GM12878 (cell line): Measurements from ENCODE around the gene DNHD1. TPM values are rescaled to one million over a fixed set of nuclear protein-coding genes. Genes with fewer than 3 reads are reported as not detected.

ENCODE experiments used
- CBX5 ChIP-seq: sonication (generic); IDR thresholded peaks from 2 replicates; pipeline ENCODE4 v1.6.1; 2016; ENCODE audit warnings: low read depth, moderate library complexity, mild to moderate bottlenecking, inconsistent platforms
- ESRRA ChIP-seq: IDR thresholded peaks from 2 replicates; pipeline ENCODE4 v1.6.1; 2012; ENCODE audit warnings: mild to moderate bottlenecking, low read length, improper control_type of control experiment
- NFIC ChIP-seq: IDR thresholded peaks from 2 replicates; pipeline ENCODE4 v1.6.1; 2012; ENCODE audit warnings: low read depth, mild to moderate bottlenecking, inconsistent platforms, low read length, moderate library complexity
- SMC3 ChIP-seq: IDR thresholded peaks from 2 replicates; pipeline ENCODE4 v1.6.1; 2011; ENCODE audit warnings: low read length, improper control_type of control experiment, borderline replicate concordance
- SREBF2 ChIP-seq: IDR thresholded peaks from 2 replicates; pipeline ENCODE4 v1.6.1; 2012; ENCODE audit warnings: mild to moderate bottlenecking, low read length
- ZBED1 ChIP-seq: IDR thresholded peaks from 2 replicates; pipeline ENCODE4 v1.6.1; 2016; ENCODE audit warnings: borderline replicate concordance
- polyA plus RNA-seq, 11 experiments: library from polyadenylated mRNA; depleted of rRNA in 4 of 11; unstranded in 6 of 11; stranded (reverse) in 5 of 11; fragments of >200 nt; fragmentation: Nextera tagmentation in 4 of 11; fragmentation: Illumina TruSeq in 1 of 11; extraction: Ambion mirVana in 4 of 11; extraction: Trizol in 1 of 11; gene quantifications; 1 replicate in 1 of 11; 2 replicates in 10 of 11; pipeline versions ENCODE4 v1.2.1 to v1.2.3, GENCODE V29; 2011 to 2016; ENCODE audit warnings: inconsistent platforms in 2 of 11, missing spikeins in 2 of 11, low read depth in 1 of 11
- total RNA-seq, 4 experiments: library from RNA; depleted of rRNA in 3 of 4; stranded (reverse); fragments of >200 nt in 3 of 4; fragmentation: Illumina TruSeq in 1 of 4; extraction: Trizol in 1 of 4; gene quantifications; 2 replicates each; pipeline versions ENCODE4 v1.2.1 to v1.2.3, GENCODE V29; 2013 to 2021
- TF ChIP-seq, protein P1 (sequence below): IDR thresholded peaks from 2 replicates; pipeline ENCODE4 v1.6.1; 2012; ENCODE audit warnings: improper control_type of control experiment, low read depth, low read length; ENCODE audit not compliant: insufficient replicate concordance
- TF ChIP-seq, protein P2 (sequence below): fragments of 450-650 bp; IDR thresholded peaks from 2 replicates; pipeline ENCODE4 v1.6.1; 2016; ENCODE audit warnings: mild to moderate bottlenecking
- TF ChIP-seq, protein P3 (sequence below): IDR thresholded peaks from 2 replicates; pipeline ENCODE4 v1.6.1; 2011; ENCODE audit warnings: low read depth, low read length, improper control_type of control experiment, borderline replicate concordance

The DNHD1 gene
- total and polyA plus RNA-seq, 10 of the 15 experiments (the other 5 are each of a cell fraction or from before 2014, with no cell fraction given), result 0.99 to 16.9 (median 8.6) TPM

DNA sequence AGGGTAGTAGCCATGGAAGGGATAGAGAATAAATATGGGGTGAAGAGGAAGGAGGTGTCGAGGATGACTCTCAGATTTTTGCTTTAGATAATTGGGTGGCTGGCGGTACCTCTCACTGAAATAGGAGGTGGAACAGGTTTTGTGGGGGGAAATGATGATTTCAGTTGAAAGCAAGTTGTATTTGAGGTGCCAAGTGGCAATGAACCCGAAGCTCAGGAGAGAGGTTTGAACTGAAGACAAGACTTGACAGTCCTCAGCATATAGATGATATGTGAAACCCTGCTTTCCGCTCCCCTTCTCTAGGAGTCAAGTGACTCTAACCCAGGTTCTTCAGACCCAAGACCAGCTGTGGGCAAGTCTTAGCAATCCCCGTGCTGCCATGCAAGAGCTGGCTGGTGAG lies 72.6 kb downstream of the DNHD1 start (continued):
- TF ChIP-seq, protein P1, sequence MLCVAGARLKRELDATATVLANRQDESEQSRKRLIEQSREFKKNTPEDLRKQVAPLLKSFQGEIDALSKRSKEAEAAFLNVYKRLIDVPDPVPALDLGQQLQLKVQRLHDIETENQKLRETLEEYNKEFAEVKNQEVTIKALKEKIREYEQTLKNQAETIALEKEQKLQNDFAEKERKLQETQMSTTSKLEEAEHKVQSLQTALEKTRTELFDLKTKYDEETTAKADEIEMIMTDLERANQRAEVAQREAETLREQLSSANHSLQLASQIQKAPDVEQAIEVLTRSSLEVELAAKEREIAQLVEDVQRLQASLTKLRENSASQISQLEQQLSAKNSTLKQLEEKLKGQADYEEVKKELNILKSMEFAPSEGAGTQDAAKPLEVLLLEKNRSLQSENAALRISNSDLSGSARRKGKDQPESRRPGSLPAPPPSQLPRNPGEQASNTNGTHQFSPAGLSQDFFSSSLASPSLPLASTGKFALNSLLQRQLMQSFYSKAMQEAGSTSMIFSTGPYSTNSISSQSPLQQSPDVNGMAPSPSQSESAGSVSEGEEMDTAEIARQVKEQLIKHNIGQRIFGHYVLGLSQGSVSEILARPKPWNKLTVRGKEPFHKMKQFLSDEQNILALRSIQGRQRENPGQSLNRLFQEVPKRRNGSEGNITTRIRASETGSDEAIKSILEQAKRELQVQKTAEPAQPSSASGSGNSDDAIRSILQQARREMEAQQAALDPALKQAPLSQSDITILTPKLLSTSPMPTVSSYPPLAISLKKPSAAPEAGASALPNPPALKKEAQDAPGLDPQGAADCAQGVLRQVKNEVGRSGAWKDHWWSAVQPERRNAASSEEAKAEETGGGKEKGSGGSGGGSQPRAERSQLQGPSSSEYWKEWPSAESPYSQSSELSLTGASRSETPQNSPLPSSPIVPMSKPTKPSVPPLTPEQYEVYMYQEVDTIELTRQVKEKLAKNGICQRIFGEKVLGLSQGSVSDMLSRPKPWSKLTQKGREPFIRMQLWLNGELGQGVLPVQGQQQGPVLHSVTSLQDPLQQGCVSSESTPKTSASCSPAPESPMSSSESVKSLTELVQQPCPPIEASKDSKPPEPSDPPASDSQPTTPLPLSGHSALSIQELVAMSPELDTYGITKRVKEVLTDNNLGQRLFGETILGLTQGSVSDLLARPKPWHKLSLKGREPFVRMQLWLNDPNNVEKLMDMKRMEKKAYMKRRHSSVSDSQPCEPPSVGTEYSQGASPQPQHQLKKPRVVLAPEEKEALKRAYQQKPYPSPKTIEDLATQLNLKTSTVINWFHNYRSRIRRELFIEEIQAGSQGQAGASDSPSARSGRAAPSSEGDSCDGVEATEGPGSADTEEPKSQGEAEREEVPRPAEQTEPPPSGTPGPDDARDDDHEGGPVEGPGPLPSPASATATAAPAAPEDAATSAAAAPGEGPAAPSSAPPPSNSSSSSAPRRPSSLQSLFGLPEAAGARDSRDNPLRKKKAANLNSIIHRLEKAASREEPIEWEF, result no peak
- no peak for TF ChIP-seq CBX5
- TF ChIP-seq ZBED1, result no peak
- TF ChIP-seq NFIC, result no peak
- TF ChIP-seq ESRRA, result no peak
- no peak for TF ChIP-seq SREBF2
- TF ChIP-seq SMC3, result no peak
- TF ChIP-seq, protein P2, sequence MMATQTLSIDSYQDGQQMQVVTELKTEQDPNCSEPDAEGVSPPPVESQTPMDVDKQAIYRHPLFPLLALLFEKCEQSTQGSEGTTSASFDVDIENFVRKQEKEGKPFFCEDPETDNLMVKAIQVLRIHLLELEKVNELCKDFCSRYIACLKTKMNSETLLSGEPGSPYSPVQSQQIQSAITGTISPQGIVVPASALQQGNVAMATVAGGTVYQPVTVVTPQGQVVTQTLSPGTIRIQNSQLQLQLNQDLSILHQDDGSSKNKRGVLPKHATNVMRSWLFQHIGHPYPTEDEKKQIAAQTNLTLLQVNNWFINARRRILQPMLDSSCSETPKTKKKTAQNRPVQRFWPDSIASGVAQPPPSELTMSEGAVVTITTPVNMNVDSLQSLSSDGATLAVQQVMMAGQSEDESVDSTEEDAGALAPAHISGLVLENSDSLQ, result no peak
- TF ChIP-seq, protein P3, sequence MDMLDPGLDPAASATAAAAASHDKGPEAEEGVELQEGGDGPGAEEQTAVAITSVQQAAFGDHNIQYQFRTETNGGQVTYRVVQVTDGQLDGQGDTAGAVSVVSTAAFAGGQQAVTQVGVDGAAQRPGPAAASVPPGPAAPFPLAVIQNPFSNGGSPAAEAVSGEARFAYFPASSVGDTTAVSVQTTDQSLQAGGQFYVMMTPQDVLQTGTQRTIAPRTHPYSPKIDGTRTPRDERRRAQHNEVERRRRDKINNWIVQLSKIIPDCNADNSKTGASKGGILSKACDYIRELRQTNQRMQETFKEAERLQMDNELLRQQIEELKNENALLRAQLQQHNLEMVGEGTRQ, result no peak
